HG02610 (cell line): ENCODE data around the gene MTG1.
"Not testable (repeated sequence)": the region's sequence is repeated elsewhere in the genome, so short reads cannot be mapped to it uniquely, and the experiment has no call there.

Experiments used
- ATAC-seq: cut with Tn5 transposase; IDR thresholded peaks from one replicate; pipeline ENCODE4 v1.9.1; 2021; ENCODE audit warnings: mild to moderate bottlenecking, moderate library complexity; ENCODE audit not compliant: unreplicated experiment

Gene MTG1

GRCh38 chr10:133421336-133422222, 27.6 kb downstream of the MTG1 start:
- ATAC-seq, result no peak

GRCh38 chr10:133422223-133422806, 28.4 kb downstream of the MTG1 start:
- no peak for ATAC-seq

GRCh38 chr10:133422807-133423771, 29.1 kb downstream of the MTG1 start:
- ATAC-seq, result no peak

- ATAC-seq, result not testable (repeated sequence)
Measured at GRCh38 chr10:133424102-133424501, 30.1 kb downstream of the MTG1 start.

GRCh38 chr10:133424601-133425000, 30.6 kb downstream of the MTG1 start, which contains the start of gene SPRN:
TSS of gene SPRN (minus strand) at chr10:133424625. CDS start at chr10:133423681, 944 bp downstream.
- not testable (repeated sequence) for ATAC-seq

GRCh38 chr10:133429571-133429970, 35.6 kb downstream of the MTG1 start:
- not testable (repeated sequence) for ATAC-seq

- not testable (repeated sequence) for ATAC-seq
Measured at GRCh38 chr10:133431888-133432613, 38.1 kb downstream of the MTG1 start.

- not testable (repeated sequence) for ATAC-seq
Measured at GRCh38 chr10:133432789-133433188, 38.8 kb downstream of the MTG1 start.

GRCh38 chr10:133438711-133439273, 44.8 kb downstream of the MTG1 start:
- ATAC-seq, result no peak

- ATAC-seq, result no peak
Measured at GRCh38 chr10:133439517-133440461, 45.8 kb downstream of the MTG1 start.

GRCh38 chr10:133440633-133441285, 46.8 kb downstream of the MTG1 start:
- ATAC-seq, result no peak

GRCh38 chr10:133441356-133441755, 47.4 kb downstream of the MTG1 start:
- ATAC-seq, result not testable (repeated sequence)

- ATAC-seq, result no peak
Measured at GRCh38 chr10:133441780-133442179, 47.8 kb downstream of the MTG1 start.

- no peak for ATAC-seq
Measured at GRCh38 chr10:133442191-133442966, 48.4 kb downstream of the MTG1 start.

GRCh38 chr10:133442967-133443924, 49.3 kb downstream of the MTG1 start:
- no peak for ATAC-seq
